K562 (cell line): ENCODE results near the gene HVCN1. TPM values are rescaled to one million over a fixed set of nuclear protein-coding genes. Genes with fewer than 3 reads are reported as not detected.
"Not testable (repeated sequence)": the region's sequence is repeated elsewhere in the genome, so short reads cannot be mapped to it uniquely, and the experiment has no call there.

Source experiments
- ARNT ChIP-seq, 2 experiments: fragments of 450-650 bp; IDR thresholded peaks; 2 replicates each; pipeline ENCODE4 v1.6.1; 2016; ENCODE audit warnings: mild to moderate bottlenecking in 1 of 2
- CC2D1A ChIP-seq: fragments of 450-650 bp; IDR thresholded peaks from 2 replicates; pipeline ENCODE4 v1.6.1; 2017; ENCODE audit warnings: mild to moderate bottlenecking
- CEBPB ChIP-seq: fragments of 450-650 bp; IDR thresholded peaks from 2 replicates; pipeline ENCODE4 v1.6.1; 2016; ENCODE audit warnings: missing genetic modification characterization, missing compliant biosample characterization
- GABPA ChIP-seq: fragments of 200-800 bp; sonication (Bioruptor generic); conservative IDR thresholded peaks from 2 replicates; pipeline ENCODE4 v1.6.1; 2016; ENCODE audit warnings: low read depth, missing genetic modification characterization, missing compliant biosample characterization
- MAZ ChIP-seq, 2 experiments: fragments of 450-650 bp in 1 of 2; sonication (generic) in 1 of 2; formaldehyde crosslinking; IDR thresholded peaks in 1 of 2; conservative IDR thresholded peaks in 1 of 2; 2 replicates each; pipeline versions ENCODE4 v1.4.0 to v1.5.0; 2020; ENCODE audit warnings: mild to moderate bottlenecking in 1 of 2, missing genetic modification reagents in 1 of 2
- NR2C1 ChIP-seq, 2 experiments: fragments of 450-650 bp; IDR thresholded peaks; 2 replicates each; pipeline ENCODE4 v1.6.1; 2017; ENCODE audit warnings: mild to moderate bottlenecking in 2 of 2, antibody characterized with exemption in 1 of 2, inconsistent platforms in 1 of 2, missing compliant biosample characterization in 1 of 2, missing genetic modification characterization in 1 of 2
- RAD21 ChIP-seq, 2 experiments: fragments of 250-450 bp in 1 of 2; fragments of 450-650 bp in 1 of 2; sonication (Bioruptor Pico) in 1 of 2; formaldehyde crosslinking in 1 of 2; IDR thresholded peaks in 1 of 2; conservative IDR thresholded peaks in 1 of 2; 2 replicates each; pipeline versions ENCODE4 v1.4.0 to v1.8.0; 2020 to 2022; ENCODE audit warnings: mild to moderate bottlenecking in 2 of 2, moderate library complexity in 1 of 2
- RBM25 ChIP-seq: fragments of 200-400 bp; formaldehyde crosslinking; IDR thresholded peaks from 2 replicates; pipeline ENCODE4 v1.6.1; 2018; ENCODE audit warnings: low read length, low read depth, moderate library complexity; ENCODE audit not compliant: severe bottlenecking
- REST ChIP-seq, 2 experiments: fragments of 450-650 bp; formaldehyde crosslinking in 1 of 2; IDR thresholded peaks; 2 replicates each; pipeline versions ENCODE4 v1.4.0 to v1.6.1; 2014 to 2020; ENCODE audit warnings: mild to moderate bottlenecking in 2 of 2, borderline replicate concordance in 1 of 2, low read depth in 1 of 2
- SMC3 ChIP-seq: conservative IDR thresholded peaks from 2 replicates; pipeline ENCODE4 v1.6.1; 2011; ENCODE audit warnings: low read depth, low read length, improper control_type of control experiment; ENCODE audit not compliant: insufficient read depth
- ZNF24 ChIP-seq: fragments of 450-650 bp; IDR thresholded peaks from 2 replicates; pipeline ENCODE4 v1.6.1; 2016
- ZNF3 ChIP-seq: fragments of 250-450 bp; sonication (Bioruptor Pico); IDR thresholded peaks from 2 replicates; pipeline ENCODE4 v1.5.0; 2021; ENCODE audit warnings: mild to moderate bottlenecking, moderate library complexity
- polyA plus RNA-seq, 8 experiments: library from polyadenylated mRNA; depleted of rRNA in 4 of 8; stranded (reverse) in 5 of 8; unstranded in 3 of 8; fragments of >200 nt; fragmentation: Nextera tagmentation in 2 of 8; fragmentation: Illumina TruSeq in 1 of 8; extraction: Ambion mirVana in 2 of 8; extraction: Trizol in 1 of 8; gene quantifications; 2 replicates each; pipeline versions ENCODE4 v1.2.1 to v1.2.3, GENCODE V29; 2011 to 2014; ENCODE audit warnings: inconsistent platforms in 1 of 8, missing spikeins in 1 of 8
- total RNA-seq, 7 experiments: library from RNA; depleted of rRNA in 6 of 7; stranded (reverse); fragments of >200 nt in 6 of 7; fragmentation: Illumina TruSeq in 2 of 7; extraction: Trizol in 2 of 7; gene quantifications; 2 replicates each; pipeline versions ENCODE4 v1.2.1 to v1.2.3, GENCODE V29; 2011 to 2021; ENCODE audit warnings: low replicate concordance in 1 of 7
- TF ChIP-seq, protein P1 (sequence below), 3 experiments: IDR thresholded peaks in 2 of 3; conservative IDR thresholded peaks in 1 of 3; 2 replicates each; pipeline ENCODE4 v1.5.1; 2011 to 2012; ENCODE audit warnings: low read length in 3 of 3, mild to moderate bottlenecking in 3 of 3, control low read depth in 2 of 3, improper control_type of control experiment in 1 of 3, inconsistent platforms in 1 of 3, low read depth in 1 of 3, mixed read lengths in 1 of 3, moderate library complexity in 1 of 3; ENCODE audit not compliant: insufficient read depth in 2 of 3
- TF ChIP-seq, protein P2 (sequence below): fragments of 450-650 bp; formaldehyde crosslinking; IDR thresholded peaks from 2 replicates; pipeline ENCODE4 v1.4.0; 2020; ENCODE audit warnings: mild to moderate bottlenecking, moderate library complexity

The HVCN1 gene
- total and polyA plus RNA-seq, 9 of the 15 experiments (the other 6 are each of a cell fraction or from before 2014, with no cell fraction given) = 0.21 to 1.4 (median 0.74) TPM

DNA sequence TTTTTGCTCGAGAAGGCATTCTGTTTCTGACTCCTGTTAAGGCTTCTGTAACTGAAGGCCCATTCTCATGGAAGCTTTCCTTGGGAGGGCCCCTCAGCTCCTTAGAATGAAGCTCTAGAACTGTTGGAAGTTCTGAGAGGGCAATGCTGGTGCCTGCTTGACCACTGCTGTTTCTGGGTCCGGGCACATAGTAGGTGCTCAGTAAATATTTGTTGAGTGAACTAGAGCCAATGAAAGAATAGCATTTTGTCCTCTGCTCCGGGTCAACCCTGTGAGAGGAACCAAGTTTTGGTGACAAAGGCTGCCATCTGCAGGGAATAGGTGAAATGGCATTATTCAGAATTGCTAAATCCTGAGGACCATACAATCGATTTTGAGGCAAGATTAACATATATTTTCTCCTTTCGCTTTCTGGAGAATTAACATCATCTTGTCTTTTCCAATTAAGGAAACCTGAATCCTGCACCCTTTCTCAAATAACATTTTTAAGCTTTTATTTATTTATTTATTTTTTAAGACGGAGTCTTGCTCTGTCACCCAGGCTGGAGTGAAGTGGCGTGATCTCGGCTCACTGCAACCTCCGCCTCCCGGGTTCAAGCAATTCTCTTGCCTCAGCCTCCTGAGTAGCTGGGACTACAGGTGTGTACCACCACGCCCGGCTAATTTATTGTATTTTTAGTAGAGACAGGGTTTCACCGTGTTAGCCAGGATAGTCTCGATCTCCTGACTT, 86.7 kb downstream of the HVCN1 start (continued):
- TF ChIP-seq REST (IDR thresholded peaks at IDR 0.05; ENCODE audit: borderline replicate concordance) (peak; percentile 75), ARNT (IDR thresholded peaks at IDR 0.05) (peak in 1 of 2 experiments; percentile 46; a peak in 1 of 4 replicates), RAD21 (CRISPR knock-in tag; conservative IDR thresholded peaks at IDR 0.05 in 1 of 2, IDR thresholded peaks at IDR 0.05 in 1 of 2) (peak; percentile 77 to 89), MAZ (CRISPR knock-in tag; conservative IDR thresholded peaks at IDR 0.05 in 1 of 2, IDR thresholded peaks at IDR 0.05 in 1 of 2) (peak; percentile 37 to 46; a peak in 1 of 4 replicates), RBM25 (peak; percentile 26), GABPA (tag) (0 out of 2 replicates have a peak, but pooled peaks have one; percentile 15), CEBPB (peak; percentile 75), ZNF3 (0 out of 2 replicates have a peak, but pooled peaks have one; percentile 16), CC2D1A (peak; percentile 67; the same call in 1 of the 2 replicates), NR2C1 (IDR thresholded peaks at IDR 0.05) (0 out of 2 replicates have a peak, but pooled peaks have one; percentile 25), ZNF24 (peak; percentile 93), SMC3 (peak; percentile 74)
- not testable (repeated sequence) for TF ChIP-seq REST (CRISPR knock-in tag; IDR thresholded peaks at IDR 0.05; ENCODE audit: low read depth); NR2C1 (tag; IDR thresholded peaks at IDR 0.05)
- TF ChIP-seq, protein P1, sequence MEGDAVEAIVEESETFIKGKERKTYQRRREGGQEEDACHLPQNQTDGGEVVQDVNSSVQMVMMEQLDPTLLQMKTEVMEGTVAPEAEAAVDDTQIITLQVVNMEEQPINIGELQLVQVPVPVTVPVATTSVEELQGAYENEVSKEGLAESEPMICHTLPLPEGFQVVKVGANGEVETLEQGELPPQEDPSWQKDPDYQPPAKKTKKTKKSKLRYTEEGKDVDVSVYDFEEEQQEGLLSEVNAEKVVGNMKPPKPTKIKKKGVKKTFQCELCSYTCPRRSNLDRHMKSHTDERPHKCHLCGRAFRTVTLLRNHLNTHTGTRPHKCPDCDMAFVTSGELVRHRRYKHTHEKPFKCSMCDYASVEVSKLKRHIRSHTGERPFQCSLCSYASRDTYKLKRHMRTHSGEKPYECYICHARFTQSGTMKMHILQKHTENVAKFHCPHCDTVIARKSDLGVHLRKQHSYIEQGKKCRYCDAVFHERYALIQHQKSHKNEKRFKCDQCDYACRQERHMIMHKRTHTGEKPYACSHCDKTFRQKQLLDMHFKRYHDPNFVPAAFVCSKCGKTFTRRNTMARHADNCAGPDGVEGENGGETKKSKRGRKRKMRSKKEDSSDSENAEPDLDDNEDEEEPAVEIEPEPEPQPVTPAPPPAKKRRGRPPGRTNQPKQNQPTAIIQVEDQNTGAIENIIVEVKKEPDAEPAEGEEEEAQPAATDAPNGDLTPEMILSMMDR (IDR thresholded peaks at IDR 0.05 in 2 of 3, conservative IDR thresholded peaks at IDR 0.05 in 1 of 3; ENCODE audit: insufficient read depth in 2 of 3, low read depth in 1 of 3, low read length in 3 of 3) = peak; percentile 71 to 88 (median 76)
- TF ChIP-seq, protein P2, sequence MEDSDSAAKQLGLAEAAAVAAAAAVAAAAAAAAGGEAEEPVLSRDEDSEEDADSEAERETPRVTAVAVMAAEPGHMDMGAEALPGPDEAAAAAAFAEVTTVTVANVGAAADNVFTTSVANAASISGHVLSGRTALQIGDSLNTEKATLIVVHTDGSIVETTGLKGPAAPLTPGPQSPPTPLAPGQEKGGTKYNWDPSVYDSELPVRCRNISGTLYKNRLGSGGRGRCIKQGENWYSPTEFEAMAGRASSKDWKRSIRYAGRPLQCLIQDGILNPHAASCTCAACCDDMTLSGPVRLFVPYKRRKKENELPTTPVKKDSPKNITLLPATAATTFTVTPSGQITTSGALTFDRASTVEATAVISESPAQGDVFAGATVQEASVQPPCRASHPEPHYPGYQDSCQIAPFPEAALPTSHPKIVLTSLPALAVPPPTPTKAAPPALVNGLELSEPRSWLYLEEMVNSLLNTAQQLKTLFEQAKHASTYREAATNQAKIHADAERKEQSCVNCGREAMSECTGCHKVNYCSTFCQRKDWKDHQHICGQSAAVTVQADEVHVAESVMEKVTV (CRISPR knock-in tag) = peak; percentile 74
